HepG2 (cell line): ENCODE results near the gene SOX9. TPM values are rescaled to one million over a fixed set of nuclear protein-coding genes. Genes with fewer than 3 reads are reported as not detected.

Source experiments
- FOXP4 ChIP-seq: sonication (generic); formaldehyde crosslinking; IDR thresholded peaks from 2 replicates; pipeline ENCODE4 v1.4.0; 2020; ENCODE audit warnings: missing genetic modification reagents
- GABPA ChIP-seq, 2 experiments: IDR thresholded peaks; 2 replicates each; pipeline ENCODE4 v1.6.1; 2011 to 2016; ENCODE audit warnings: low read depth in 2 of 2, low read length in 1 of 2, missing biosample characterization in 1 of 2, missing genetic modification characterization in 1 of 2
- GTF3A ChIP-seq: sonication (generic); formaldehyde crosslinking; conservative IDR thresholded peaks from 2 replicates; pipeline ENCODE4 v1.4.0; 2020; ENCODE audit warnings: mild to moderate bottlenecking, missing genetic modification reagents
- MYNN ChIP-seq: sonication (generic); formaldehyde crosslinking; IDR thresholded peaks from 2 replicates; pipeline ENCODE4 v1.4.0; 2020; ENCODE audit warnings: mild to moderate bottlenecking, low read depth, missing genetic modification reagents
- NFATC3 ChIP-seq: sonication (generic); formaldehyde crosslinking; IDR thresholded peaks from 2 replicates; pipeline ENCODE4 v1.5.1; 2020; ENCODE audit warnings: mild to moderate bottlenecking, missing genetic modification reagents
- NFE2L1 ChIP-seq: sonication (generic); formaldehyde crosslinking; IDR thresholded peaks from 2 replicates; pipeline ENCODE4 v1.4.0; 2020; ENCODE audit warnings: missing genetic modification reagents, mild to moderate bottlenecking, borderline replicate concordance
- PHF20 ChIP-seq: sonication (generic); formaldehyde crosslinking; IDR thresholded peaks from 2 replicates; pipeline ENCODE4 v1.5.0; 2020; ENCODE audit warnings: mild to moderate bottlenecking, missing genetic modification reagents
- REPIN1 ChIP-seq: sonication (generic); formaldehyde crosslinking; IDR thresholded peaks from 2 replicates; pipeline ENCODE4 v1.8.0; 2022; ENCODE audit warnings: missing genetic modification reagents, low read depth, mild to moderate bottlenecking, borderline replicate concordance
- SMYD3 ChIP-seq: sonication (generic); formaldehyde crosslinking; IDR thresholded peaks from 2 replicates; pipeline ENCODE4 v1.8.1; 2023; ENCODE audit warnings: mild to moderate bottlenecking, missing genetic modification reagents
- SNRNP70 ChIP-seq: fragments of 200-400 bp; formaldehyde crosslinking; IDR thresholded peaks from 2 replicates; pipeline ENCODE4 v1.6.1; 2017; ENCODE audit warnings: mild to moderate bottlenecking, low read depth, low read length, moderate library complexity
- SOX5 ChIP-seq: IDR thresholded peaks from 2 replicates; pipeline ENCODE4 v1.6.1; 2016; ENCODE audit warnings: borderline replicate concordance
- TAF1 ChIP-seq: sonication (generic); formaldehyde crosslinking; IDR thresholded peaks from 2 replicates; pipeline ENCODE4 v1.4.0; 2020; ENCODE audit warnings: missing genetic modification reagents
- TEAD3 ChIP-seq: optimal IDR thresholded peaks from 2 replicates; pipeline ENCODE3; 2016; ENCODE audit warnings: borderline replicate concordance
- TFE3 ChIP-seq: IDR thresholded peaks from 2 replicates; pipeline ENCODE4 v1.6.1; 2016
- ZBTB37 ChIP-seq: sonication (generic); formaldehyde crosslinking; IDR thresholded peaks from 2 replicates; pipeline ENCODE4 v1.4.0; 2020; ENCODE audit warnings: mild to moderate bottlenecking, missing genetic modification reagents
- ZFP36L1 ChIP-seq: sonication (generic); formaldehyde crosslinking; IDR thresholded peaks from 2 replicates; pipeline ENCODE4 v1.8.0; 2022; ENCODE audit warnings: mild to moderate bottlenecking, missing genetic modification reagents, moderate library complexity
- ZFX ChIP-seq: sonication (generic); formaldehyde crosslinking; IDR thresholded peaks from 2 replicates; pipeline ENCODE4 v1.4.0; 2020; ENCODE audit warnings: mild to moderate bottlenecking, low read depth, missing genetic modification reagents, moderate library complexity
- ZNF12 ChIP-seq: sonication (generic); formaldehyde crosslinking; IDR thresholded peaks from 2 replicates; pipeline ENCODE4 v1.5.0; 2020; ENCODE audit warnings: missing genetic modification reagents
- ZNF274 ChIP-seq: sonication (generic); formaldehyde crosslinking; IDR thresholded peaks from 2 replicates; pipeline ENCODE4 v1.5.1; 2020; ENCODE audit warnings: mild to moderate bottlenecking, missing genetic modification reagents
- ZNF354B ChIP-seq: sonication (generic); formaldehyde crosslinking; IDR thresholded peaks from 2 replicates; pipeline ENCODE4 v1.8.0; 2022; ENCODE audit warnings: mild to moderate bottlenecking, missing genetic modification reagents
- ZNF431 ChIP-seq: sonication (generic); formaldehyde crosslinking; IDR thresholded peaks from 2 replicates; pipeline ENCODE4 v1.9.0; 2022; ENCODE audit warnings: missing genetic modification reagents, low read depth, mild to moderate bottlenecking, borderline replicate concordance
- ZNF441 ChIP-seq: sonication (generic); formaldehyde crosslinking; IDR thresholded peaks from 2 replicates; pipeline ENCODE4 v1.7.0; 2021; ENCODE audit warnings: missing genetic modification reagents, borderline replicate concordance
- ZNF775 ChIP-seq: sonication (generic); formaldehyde crosslinking; IDR thresholded peaks from 2 replicates; pipeline ENCODE4 v1.4.0; 2020; ENCODE audit warnings: missing genetic modification reagents, mild to moderate bottlenecking, moderate library complexity, borderline replicate concordance
- ZNF781 ChIP-seq: sonication (generic); formaldehyde crosslinking; IDR thresholded peaks from 2 replicates; pipeline ENCODE4 v1.5.1; 2020; ENCODE audit warnings: borderline replicate concordance, mild to moderate bottlenecking, missing genetic modification reagents; ENCODE audit errors: not compliant biosample characterization
- ZNF883 ChIP-seq: sonication (generic); formaldehyde crosslinking; IDR thresholded peaks from 2 replicates; pipeline ENCODE4 v1.5.1; 2020; ENCODE audit warnings: mild to moderate bottlenecking, missing genetic modification reagents; ENCODE audit errors: not compliant biosample characterization
- polyA plus RNA-seq, 8 experiments: library from polyadenylated mRNA; depleted of rRNA in 3 of 8; stranded (reverse) in 7 of 8; unstranded in 1 of 8; fragments of >200 nt; fragmentation: Illumina TruSeq in 4 of 8; extraction: Trizol in 4 of 8; gene quantifications; 2 replicates each; pipeline versions ENCODE4 v1.2.1 to v1.2.3, GENCODE V29; 2011 to 2016; ENCODE audit warnings: low read depth in 4 of 8, missing spikeins in 1 of 8, mixed read lengths in 1 of 8; ENCODE audit not compliant: insufficient read depth in 1 of 8
- total RNA-seq, 5 experiments: library from RNA; depleted of rRNA; stranded (reverse); fragments of >200 nt; fragmentation: Illumina TruSeq; extraction: Trizol; gene quantifications; 2 replicates each; pipeline ENCODE4 v1.2.3, GENCODE V29; 2016; ENCODE audit warnings: low read depth in 1 of 5

SOX9 gene
- total and polyA plus RNA-seq, 2 of the 13 experiments (the other 11 are each of a cell fraction or from before 2014, with no cell fraction given) = 16.1 to 27.6 TPM

- TF ChIP-seq ZNF431 (CRISPR knock-in tag) (no peak), ZNF883 (CRISPR knock-in tag) (no peak), ZNF354B (CRISPR knock-in tag) (no peak), ZFX (CRISPR knock-in tag) (0 out of 2 replicates have a peak, but pooled peaks have one; percentile 30), ZNF775 (CRISPR knock-in tag) (0 out of 2 replicates have a peak, but pooled peaks have one; percentile 10), SOX5 (0 out of 2 replicates have a peak, but pooled peaks have one; percentile 23), TEAD3 (CRISPR knock-in tag) (peak; percentile 54), SMYD3 (CRISPR knock-in tag) (no peak), TAF1 (CRISPR knock-in tag) (no peak), ZNF441 (CRISPR knock-in tag) (no peak), GABPA (IDR thresholded peaks at IDR 0.05; ENCODE audit: low read depth, low read length) (no peak), GABPA (CRISPR knock-in tag; IDR thresholded peaks at IDR 0.05; ENCODE audit: low read depth) (no peak), SNRNP70 (no peak), ZNF12 (peak; percentile 83), ZNF781 (CRISPR knock-in tag) (no peak), MYNN (CRISPR knock-in tag) (no peak), FOXP4 (CRISPR knock-in tag) (peak; percentile 21; the same call in 1 of the 2 replicates), GTF3A (no peak), PHF20 (CRISPR knock-in tag) (no peak), TFE3 (CRISPR knock-in tag) (no peak), ZBTB37 (CRISPR knock-in tag) (no peak), NFATC3 (CRISPR knock-in tag) (no peak), ZNF274 (CRISPR knock-in tag) (no peak), REPIN1 (no peak), NFE2L1 (CRISPR knock-in tag) (no peak), ZFP36L1 (CRISPR knock-in tag) (no peak)
These were observed 4.4 kb downstream of the SOX9 start (continued) for GRCh38 chr17:72125226-72125651.
